ENCODE data around the gene SEZ6L. TPM values are rescaled to one million over a fixed set of nuclear protein-coding genes. Genes with fewer than 3 reads are reported as not detected.

SEZ6L gene
- total and polyA plus RNA-seq, 12 donors = 0.01 to 2.5 (median 0.28) TPM

- Histone ChIP-seq H3K9me3 (no peaks in the 10 kb centered on the region), H3K27me3 (peaks cover 0 to 29% (median 9%) of the 10 kb centered on the region in 7 donors), H3K4me3 (no peak overlapping the region), H3K4me1 (no peaks in the 10 kb centered on the region), H3K27ac (no peak overlapping the region), H3K36me3 (no peaks in the 10 kb centered on the region)
- DNase-seq (no peak), ATAC-seq (no peak)
- 52 to 62% methylated on average over 4 of the region's 4 CpGs for WGBS, 2 donors
- intact Hi-C loops (cut with DNase I) = no loop called here
- no peak for TF ChIP-seq CTCF (IDR thresholded peaks at IDR 0.05)
Observed at GRCh38 chr22:26127556-26127955, 41.7 kb upstream of the SEZ6L start.

- no peak overlapping the region for H3K27ac ChIP-seq
- no peaks in the 10 kb centered on the region for H3K9me3 ChIP-seq
- H3K36me3 ChIP-seq = no peaks in the 10 kb centered on the region
- 46 to 56% methylated on average over 10 of the region's 10 CpGs for WGBS, 2 donors
- intact Hi-C loops (cut with DNase I) = no loop called here
- no peaks in the 10 kb centered on the region for H3K4me1 ChIP-seq
- ATAC-seq = no peak
- DNase-seq = no peak
- H3K27me3 ChIP-seq = peaks cover 0 to 65% (median 22%) of the 10 kb centered on the region in 7 donors
- no peak for TF ChIP-seq CTCF (IDR thresholded peaks at IDR 0.05)
- no peak overlapping the region for H3K4me3 ChIP-seq
Observed at GRCh38 chr22:26131589-26132154, 37.6 kb upstream of the SEZ6L start.

DNA sequence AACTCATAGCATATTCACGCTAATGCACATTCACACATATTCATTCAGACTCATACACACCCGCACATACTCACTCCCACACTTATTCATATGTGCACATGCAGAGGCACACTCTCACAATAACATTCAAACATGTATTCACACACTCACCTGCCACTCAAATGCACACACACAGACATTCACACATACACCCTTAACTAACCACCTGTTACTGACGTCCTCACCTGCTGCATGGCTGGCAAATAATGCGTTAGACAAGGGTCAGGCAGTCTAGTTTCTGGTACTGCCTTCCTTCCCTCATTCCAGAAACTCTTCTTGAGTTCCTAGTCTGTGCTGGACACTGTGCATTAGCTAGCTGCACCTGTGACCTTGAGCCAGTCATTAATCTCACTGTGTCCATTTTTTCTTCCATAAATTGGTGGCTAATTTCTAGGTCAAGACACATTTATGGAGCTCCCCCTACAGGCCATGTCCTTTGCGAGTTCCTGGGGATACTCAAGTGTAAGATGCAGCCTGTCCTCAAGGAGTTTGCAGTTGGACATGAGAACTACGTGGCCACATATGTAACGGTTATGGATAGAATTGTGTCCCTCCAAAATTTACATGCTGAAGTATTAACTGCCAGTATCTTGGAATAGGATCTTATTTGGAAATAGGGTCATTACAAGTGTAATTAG lies 34.5 kb upstream of the SEZ6L start:
- Histone ChIP-seq H3K9me3 (no peaks in the 10 kb centered on the region), H3K4me1 (no peaks in the 10 kb centered on the region), H3K36me3 (no peaks in the 10 kb centered on the region), H3K27me3 (peaks cover 0 to 75% (median 27%) of the 10 kb centered on the region in 7 donors), H3K27ac (no peak overlapping the region), H3K4me3 (no peak overlapping the region)
- no peak for DNase-seq
- no peak for ATAC-seq
- 72 to 74% methylated on average over 7 of the region's 7 CpGs for WGBS, 2 donors
- TF ChIP-seq CTCF (IDR thresholded peaks at IDR 0.05) = no peak
- intact Hi-C loops (cut with DNase I) = no loop called here

- DNase-seq (no peak), ATAC-seq (no peak)
- 69 to 70% methylated on average over 2 of the region's 2 CpGs for WGBS, 2 donors
- H3K27ac ChIP-seq = no peak overlapping the region
- no peaks in the 10 kb centered on the region for H3K9me3 ChIP-seq
- peaks cover 0 to 70% (median 29%) of the 10 kb centered on the region in 7 donors for H3K27me3 ChIP-seq
- intact Hi-C loops (cut with DNase I) = no loop called here
- no peaks in the 10 kb centered on the region for H3K36me3 ChIP-seq
- TF ChIP-seq CTCF (IDR thresholded peaks at IDR 0.05) = no peak
- no peaks in the 10 kb centered on the region for H3K4me1 ChIP-seq
- no peak overlapping the region for H3K4me3 ChIP-seq
Observed at GRCh38 chr22:26135806-26136205, 33.5 kb upstream of the SEZ6L start.

Data from heart right ventricle (tissue), 16 donors.